H1 (cell line): Measurements from ENCODE around the gene TEF. TPM values are rescaled to one million over a fixed set of nuclear protein-coding genes. Genes with fewer than 3 reads are reported as not detected.

ENCODE experiments used
- CTCF ChIA-PET: fragments of 300-600 bp; sonication (Branson Sonifier 250); formaldehyde crosslinking; loops from one replicate; lab custom pipeline; 2021; ENCODE audit not compliant: partially characterized antibody; lab: Charles Lee
- POLR2A ChIA-PET: fragments of 300-600 bp; sonication (Branson Sonifier 250); formaldehyde crosslinking; loops from one replicate; lab custom pipeline; 2021; ENCODE audit warnings: inconsistent platforms; ENCODE audit not compliant: partially characterized antibody; lab: Charles Lee
- DNase-seq, 2 experiments: peaks; one replicate each; pipeline versions ENCODE4 v3.0.0 to v3.0.0-alpha.2; 2010 to 2022; ENCODE audit warnings: low spot score in 2 of 2, low read depth in 1 of 2, mixed read lengths in 1 of 2
- FAIRE-seq: peaks from 2 replicates; lab custom pipeline; 2011; peaks lifted over from hg19 to GRCh38; lab: Jason Lieb, UNC
- H2AFZ ChIP-seq: 2 replicates; pipeline ENCODE4 v1.8.1; 2012; ENCODE audit warnings: low read length, inconsistent platforms
- H2AK5ac ChIP-seq: 2 replicates; pipeline ENCODE4 v1.6.1; 2013; ENCODE audit warnings: low read depth, low read length
- H2BK120ac ChIP-seq: replicated peaks from 2 replicates; pipeline ENCODE3; 2013; ENCODE audit warnings: low read depth, low read length, inconsistent platforms
- H2BK12ac ChIP-seq: 2 replicates; pipeline ENCODE4 v1.6.1; 2013; ENCODE audit warnings: low read depth, low read length
- H2BK15ac ChIP-seq: 2 replicates; pipeline ENCODE4 v1.6.1; 2013; ENCODE audit warnings: low read length
- H2BK20ac ChIP-seq: 2 replicates; pipeline ENCODE4 v1.6.1; 2013; ENCODE audit warnings: low read length
- H2BK5ac ChIP-seq: 2 replicates; pipeline ENCODE4 v1.6.1; 2013; ENCODE audit warnings: low read depth, low read length
- H3K14ac ChIP-seq: 2 replicates; pipeline ENCODE4 v1.6.1; 2013; ENCODE audit warnings: inconsistent platforms; ENCODE audit not compliant: insufficient read length
- H3K18ac ChIP-seq: 2 replicates; pipeline ENCODE4 v1.6.1; 2013; ENCODE audit warnings: low read length; ENCODE audit errors: extremely low read depth
- H3K23ac ChIP-seq: 2 replicates; pipeline ENCODE4 v1.6.1; 2013; ENCODE audit warnings: inconsistent platforms; ENCODE audit not compliant: insufficient read length
- H3K23me2 ChIP-seq: 2 replicates; pipeline ENCODE4 v1.6.1; 2013; ENCODE audit warnings: low read depth, low read length
- H3K27ac ChIP-seq: 2 replicates; pipeline ENCODE4 v1.6.1; 2011; ENCODE audit warnings: low read depth, low read length, inconsistent platforms
- H3K27me3 ChIP-seq, 4 experiments: replicated peaks in 1 of 4; 1 replicate in 1 of 4; 2 replicates in 3 of 4; pipeline versions ENCODE4 v1.6.1 to v1.8.1; 2011 to 2013; ENCODE audit warnings: low read length in 3 of 4, mild to moderate bottlenecking in 3 of 4, inconsistent platforms in 2 of 4, mixed read lengths in 2 of 4, moderate library complexity in 1 of 4; ENCODE audit not compliant: control insufficient read depth in 3 of 4, insufficient read depth in 3 of 4; ENCODE audit errors: extremely low read depth in 1 of 4
- H3K36me3 ChIP-seq, 4 experiments: 2 replicates each; pipeline versions ENCODE4 v1.6.1 to v1.8.1; 2011 to 2013; ENCODE audit warnings: mild to moderate bottlenecking in 4 of 4, low read length in 3 of 4, moderate library complexity in 2 of 4, control low read depth in 1 of 4, inconsistent platforms in 1 of 4; ENCODE audit not compliant: insufficient read depth in 4 of 4, control insufficient read depth in 2 of 4
- H3K4ac ChIP-seq: replicated peaks from 2 replicates; pipeline ENCODE3; 2013; ENCODE audit warnings: low read length, low read depth, mixed read lengths, inconsistent platforms; ENCODE audit not compliant: insufficient read length
- H3K4me1 ChIP-seq, 4 experiments: replicated peaks in 1 of 4; 1 replicate in 1 of 4; 2 replicates in 3 of 4; pipeline versions ENCODE4 v1.6.1 to v1.8.1; 2011 to 2013; ENCODE audit warnings: low read length in 3 of 4, inconsistent platforms in 2 of 4, mixed read lengths in 1 of 4; ENCODE audit not compliant: insufficient read depth in 4 of 4, control insufficient read depth in 3 of 4
- H3K4me2 ChIP-seq, 2 experiments: 2 replicates each; pipeline versions ENCODE4 v1.6.1 to v1.8.1; 2011 to 2013; ENCODE audit warnings: low read depth in 2 of 2, low read length in 2 of 2, control low read depth in 1 of 2, inconsistent platforms in 1 of 2, mild to moderate bottlenecking in 1 of 2; ENCODE audit not compliant: insufficient read depth in 1 of 2
- H3K4me3 ChIP-seq, 4 experiments: fragments of 200-600, 300-600 bp in 1 of 4; sonication (generic), shearing (Covaris generic), sonication (Bioruptor Twin) in 1 of 4; 2 replicates each; pipeline versions ENCODE4 v1.5.1 to v1.8.1; 2011 to 2016; ENCODE audit warnings: low read length in 4 of 4, low read depth in 3 of 4, control low read depth in 2 of 4, inconsistent platforms in 2 of 4, mild to moderate bottlenecking in 2 of 4, mixed read lengths in 1 of 4, moderate library complexity in 1 of 4; ENCODE audit not compliant: insufficient read depth in 2 of 4; ENCODE audit errors: extremely low read depth in 1 of 4
- H3K56ac ChIP-seq: replicated peaks from 2 replicates; pipeline ENCODE3; 2013; ENCODE audit warnings: low read depth, mild to moderate bottlenecking, mixed read lengths, low read length, inconsistent platforms; ENCODE audit not compliant: insufficient read length
- H3K79me1 ChIP-seq: 2 replicates; pipeline ENCODE4 v1.6.1; 2013; ENCODE audit warnings: low read depth, low read length, control low read depth
- H3K79me2 ChIP-seq, 2 experiments: 2 replicates each; pipeline versions ENCODE4 v1.6.1 to v1.8.1; 2012 to 2013; ENCODE audit warnings: low read length in 2 of 2, mild to moderate bottlenecking in 2 of 2, inconsistent platforms in 1 of 2; ENCODE audit not compliant: insufficient read depth in 2 of 2, control insufficient read depth in 1 of 2
- H3K9ac ChIP-seq, 4 experiments: replicated peaks in 1 of 4; 1 replicate in 1 of 4; 2 replicates in 3 of 4; pipeline versions ENCODE4 v1.6.1 to v1.8.1; 2011 to 2013; ENCODE audit warnings: low read depth in 3 of 4, low read length in 3 of 4, control low read depth in 2 of 4, mild to moderate bottlenecking in 2 of 4, moderate library complexity in 2 of 4, inconsistent platforms in 1 of 4; ENCODE audit errors: extremely low read depth in 1 of 4
- H3K9me3 ChIP-seq, 2 experiments: 2 replicates each; pipeline versions ENCODE4 v1.6.1 to v1.8.1; 2012 to 2013; ENCODE audit warnings: mild to moderate bottlenecking in 2 of 2, moderate library complexity in 2 of 2, control low read depth in 1 of 2, inconsistent platforms in 1 of 2, low read depth in 1 of 2, low read length in 1 of 2, mixed read lengths in 1 of 2; ENCODE audit not compliant: insufficient read depth in 2 of 2
- H4K20me1 ChIP-seq, 2 experiments: replicated peaks in 1 of 2; 2 replicates each; pipeline versions ENCODE3 to v1.8.1; 2011 to 2013; ENCODE audit warnings: inconsistent platforms in 2 of 2, low read length in 2 of 2, mild to moderate bottlenecking in 1 of 2; ENCODE audit not compliant: insufficient read depth in 2 of 2, control insufficient read depth in 1 of 2
- H4K5ac ChIP-seq: 2 replicates; pipeline ENCODE4 v1.6.1; 2013; ENCODE audit warnings: low read length, low read depth, mixed read lengths, inconsistent platforms; ENCODE audit not compliant: insufficient read length
- H4K8ac ChIP-seq: 2 replicates; pipeline ENCODE4 v1.8.0; 2013; ENCODE audit warnings: mild to moderate bottlenecking, moderate library complexity, low read length, inconsistent platforms; ENCODE audit not compliant: insufficient read depth; ENCODE audit errors: extremely low read depth
- H4K91ac ChIP-seq: replicated peaks from 2 replicates; pipeline ENCODE3; 2013; ENCODE audit warnings: low read length, mixed read lengths, inconsistent platforms; ENCODE audit not compliant: insufficient read length
- WGBS, 2 experiments: shearing (Covaris generic) in 1 of 2; methylation state at CpG; one replicate each; pipeline versions ENCODE4 v1.1.6 to v1.1.7; 2013 to 2015; ENCODE audit warnings: low lambda C conversion rate in 2 of 2, mixed read lengths in 2 of 2, inconsistent platforms in 1 of 2, low coverage in 1 of 2, missing lambda C conversion rate in 1 of 2; ENCODE audit not compliant: insufficient replicate concordance in 2 of 2, insufficient coverage in 1 of 2, insufficient read length in 1 of 2; ENCODE audit errors: extremely low coverage in 1 of 2, missing lambda C conversion rate in 1 of 2; 5-methylcytosine and 5-hydroxymethylcytosine counted together
- polyA plus RNA-seq, 7 experiments: library from polyadenylated mRNA; depleted of rRNA in 3 of 7; stranded (reverse) in 5 of 7; unstranded in 2 of 7; fragments of >200 nt in 5 of 7; fragments of 200-250 nt in 2 of 7; gene quantifications; 1 replicate in 5 of 7; 2 replicates in 1 of 7; 4 replicates in 1 of 7; pipeline versions ENCODE4 v1.2.1 to v1.2.3, GENCODE V29; 2011 to 2013; ENCODE audit warnings: missing spikeins in 2 of 7, mixed read lengths in 2 of 7
- total RNA-seq: library from RNA; stranded (reverse); fragmentation: NEBNext Ultra II Directional; extraction: Animal tissue kit (Norgen Biotek cat#: 25700); gene quantifications from 2 replicates; pipeline ENCODE4 v1.2.1, GENCODE V29; 2021

Gene TEF
- total and polyA plus RNA-seq, 2 of the 8 experiments (the other 6 are each of a cell fraction or from before 2014, with no cell fraction given) = 7.4 to 9.0 TPM

DNA sequence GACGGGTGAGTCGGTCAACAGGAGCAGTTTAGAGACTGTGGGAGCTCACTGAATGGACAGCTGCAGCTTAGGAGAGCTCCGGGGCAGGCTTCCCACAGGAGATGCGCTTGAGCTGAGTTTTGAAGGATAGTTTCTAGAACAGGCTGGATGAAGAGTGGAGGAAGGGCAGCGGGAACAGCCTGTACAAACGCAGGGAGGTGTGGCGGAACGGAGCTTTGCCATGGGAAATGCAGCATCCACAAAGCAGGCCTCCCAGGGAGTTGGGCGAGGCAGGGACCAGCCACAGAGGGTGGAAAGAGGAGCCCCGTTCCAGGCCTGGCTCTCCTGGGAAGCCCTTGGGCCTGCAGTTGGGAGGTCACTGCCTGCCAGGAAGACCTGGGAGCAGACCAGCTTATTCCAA, 26.8 kb upstream of the TEF start:
- Histone ChIP-seq H2BK15ac (no peak overlapping the region), H3K4me3 (no peak overlapping the region), H3K27ac (no peak overlapping the region), H2BK20ac (no peak overlapping the region), H2AFZ (no peak overlapping the region), H3K79me1 (no peaks in the 10 kb centered on the region), H3K56ac (no peak overlapping the region), H3K4me1 (peaks cover 0 to 10% (median 5%) of the 10 kb centered on the region in 4 experiments; a peak in 6 of 7 replicates), H3K27me3 (no peaks in the 10 kb centered on the region), H3K79me2 (no peaks in the 10 kb centered on the region), H2BK5ac (no peak overlapping the region), H4K91ac (no peak overlapping the region), H3K23ac (no peak overlapping the region), H3K14ac (no peak overlapping the region), H3K4ac (no peak overlapping the region), H4K8ac (peak overlapping the region; percentile 14; the same call in 1 of the 2 replicates), H4K20me1 (peaks cover 0 to 5% of the 10 kb centered on the region in 2 experiments), H3K9me3 (no peaks in the 10 kb centered on the region), H2BK120ac (no peak overlapping the region), H3K18ac (no peak overlapping the region), H3K9ac (no peak overlapping the region), H3K4me2 (no peak overlapping the region), H4K5ac (no peak overlapping the region), H3K23me2 (no peaks in the 10 kb centered on the region), H2BK12ac (no peak overlapping the region), H3K36me3 (peaks cover 6 to 52% (median 23%) of the 10 kb centered on the region in 4 experiments; a peak in 7 of 8 replicates), H2AK5ac (no peak overlapping the region)
- POLR2A ChIA-PET = interaction anchor here (0.5 to 1.9 kb wide), 5 partner anchors 11 to 113 kb away, joined by 3 to 10 read pairs (median 3); partner anchors contain the start of genes PHF5A and TEF
- WGBS, 2 experiments = 90% methylated on average over 10 of the region's 10 CpGs; no CpG with 5 or more reads in 1 of the 2 experiments
- DNase-seq (no peak), FAIRE-seq (no peak)
- CTCF ChIA-PET = interaction anchor here (0.7 to 1.1 kb wide), 2 partner anchors 13 to 19 kb away, joined by 3 to 5 read pairs; no protein-coding TSS in a partner anchor
